HG02938 (cell line): Measurements from ENCODE around the gene LDHD.
A peak's percentile ranks its signal among the peaks of the same experiment; 100 is the strongest.

Experiments used
- ATAC-seq: cut with Tn5 transposase; IDR thresholded peaks from one replicate; pipeline ENCODE4 v1.9.1; 2021; ENCODE audit warnings: mild to moderate bottlenecking, moderate library complexity; ENCODE audit not compliant: unreplicated experiment

The LDHD gene

DNA sequence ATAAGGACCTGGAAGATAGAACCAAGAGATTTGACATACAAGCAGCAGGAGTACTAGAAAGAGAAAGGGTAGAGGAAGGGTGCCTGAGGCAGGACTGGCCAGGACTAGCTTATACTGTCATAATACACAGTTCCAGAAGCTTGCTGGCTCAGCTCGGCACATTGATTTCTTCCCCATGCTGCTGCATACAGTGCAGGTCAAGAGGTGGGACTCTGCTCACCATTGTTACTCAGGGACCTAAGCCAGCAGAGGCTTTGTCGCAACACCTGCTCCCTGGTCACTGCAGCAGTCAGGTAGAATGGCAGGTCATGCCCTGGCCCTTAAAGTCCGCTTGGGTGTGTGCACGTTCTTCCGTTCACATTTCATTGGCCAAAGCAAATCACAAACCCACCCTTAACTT, 32.8 kb downstream of the LDHD start:
- no peak for ATAC-seq

DNA sequence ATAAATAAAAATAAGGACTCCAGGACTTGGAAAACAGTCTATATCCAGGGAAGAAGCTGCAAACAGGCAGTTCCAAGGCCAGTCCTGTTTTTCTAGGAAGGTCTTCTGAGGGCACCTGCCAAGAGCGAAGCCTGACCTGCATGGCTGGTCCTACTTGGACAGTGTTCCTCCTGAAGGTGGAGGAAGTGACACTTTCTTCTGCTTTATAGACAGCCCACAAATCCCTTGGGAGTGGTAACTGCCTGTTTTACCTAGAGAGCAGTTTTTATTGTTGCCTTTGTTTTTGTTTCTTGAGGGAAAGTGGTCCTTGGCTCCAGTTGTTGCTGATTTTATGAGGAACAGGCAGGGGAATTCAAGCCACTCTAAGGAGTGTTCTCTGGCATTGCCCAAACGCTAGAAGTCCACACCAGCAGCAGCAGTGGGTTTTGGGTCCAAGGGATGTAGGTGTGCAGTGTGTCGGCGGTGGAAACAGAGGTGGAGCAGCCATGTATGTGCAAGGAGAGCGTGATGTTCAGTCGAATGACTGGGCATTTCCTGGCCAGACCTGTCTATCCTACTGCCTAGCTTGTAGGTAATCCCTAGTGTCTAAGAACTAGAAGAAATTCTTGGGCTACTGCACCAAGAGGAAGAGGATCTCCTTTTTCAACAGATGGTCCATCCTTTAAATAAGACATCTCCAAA, 35.3 kb downstream of the LDHD start:
- no peak for ATAC-seq

DNA sequence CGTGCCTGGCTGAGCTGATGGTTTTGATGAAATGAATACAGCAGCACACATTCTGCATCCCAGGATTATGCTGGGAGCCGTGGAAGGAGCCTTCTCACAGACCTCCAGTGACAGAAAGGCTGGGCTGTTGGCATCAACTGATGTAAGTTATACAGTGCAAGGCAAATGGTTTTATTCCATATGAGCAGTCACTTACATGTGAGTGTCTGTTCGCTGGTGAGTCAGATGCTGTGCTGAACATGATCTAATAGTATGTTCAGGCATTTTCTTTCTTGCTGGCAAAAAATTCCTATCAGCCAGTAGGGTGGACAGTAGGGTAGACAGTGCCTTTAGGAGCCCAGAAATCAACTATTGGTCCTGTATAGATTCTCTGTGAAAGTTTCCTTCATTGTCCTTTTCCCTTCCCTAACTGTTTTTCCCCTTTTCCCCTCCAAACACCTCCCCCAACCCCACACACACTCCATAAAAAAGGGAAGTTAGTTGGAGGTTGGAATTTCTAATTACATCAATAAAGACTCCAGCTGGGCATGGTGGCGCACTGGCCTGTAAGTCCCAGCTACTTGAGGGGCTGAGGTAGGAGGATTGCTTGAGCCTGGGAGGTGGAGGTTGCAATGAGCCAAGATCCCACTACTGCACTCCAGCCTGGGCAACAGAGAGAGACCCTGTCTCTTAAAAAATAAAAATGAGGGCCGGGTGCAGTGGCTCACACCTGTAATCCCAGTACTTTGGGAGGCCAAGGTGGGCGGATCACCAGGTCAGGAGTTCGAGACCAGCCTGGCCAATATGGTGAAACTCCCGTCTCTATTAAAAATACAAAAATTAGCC, 36.2 kb downstream of the LDHD start:
- ATAC-seq = no peak

DNA sequence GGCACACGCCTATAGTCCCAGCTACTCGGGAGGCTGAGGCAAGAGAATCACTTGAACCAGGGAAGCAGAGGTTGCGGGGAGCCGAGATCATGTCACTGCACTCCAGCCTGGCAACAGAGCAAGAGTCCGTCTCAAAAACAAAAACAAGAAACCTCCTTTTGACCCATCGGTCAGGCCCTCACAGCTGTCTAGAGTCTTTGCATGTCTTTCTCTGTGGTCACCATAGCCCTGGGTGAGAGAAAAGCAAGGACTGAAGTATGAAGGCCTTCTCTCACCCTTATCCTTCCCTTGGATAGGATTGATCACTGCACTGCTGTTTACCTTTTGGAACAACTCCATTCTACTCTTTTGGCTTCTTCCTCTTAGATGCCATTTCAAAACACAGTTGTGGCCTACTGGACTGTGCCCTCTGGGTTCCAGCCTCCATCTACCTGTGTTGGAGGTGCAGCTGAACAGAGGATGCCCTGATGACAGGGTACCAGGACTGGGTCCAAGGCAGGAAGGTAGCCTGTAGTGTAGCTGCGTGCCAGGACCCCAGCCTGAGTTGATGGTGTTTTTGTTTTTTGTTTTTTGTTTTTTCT, 37.1 kb downstream of the LDHD start:
- no peak for ATAC-seq

DNA sequence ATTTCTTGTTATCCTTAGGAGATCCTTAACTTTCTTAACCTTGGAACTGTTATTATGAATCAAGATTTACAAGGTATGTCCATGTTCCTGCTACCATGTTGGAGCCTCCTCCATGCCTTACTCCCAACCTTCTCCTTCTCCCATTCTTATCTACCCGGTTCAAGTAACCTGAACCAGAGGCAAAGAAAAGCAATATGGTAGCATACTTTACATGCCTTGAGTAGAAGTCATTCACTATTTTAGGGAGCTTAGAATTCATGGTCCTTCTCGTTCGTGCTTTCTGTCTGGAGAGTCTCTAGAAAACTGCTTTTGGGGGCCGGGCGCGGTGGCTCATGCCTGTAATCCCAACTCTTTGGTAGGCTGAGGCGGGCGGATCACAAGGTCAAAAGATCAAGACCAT, 37.7 kb downstream of the LDHD start:
- ATAC-seq = no peak

DNA sequence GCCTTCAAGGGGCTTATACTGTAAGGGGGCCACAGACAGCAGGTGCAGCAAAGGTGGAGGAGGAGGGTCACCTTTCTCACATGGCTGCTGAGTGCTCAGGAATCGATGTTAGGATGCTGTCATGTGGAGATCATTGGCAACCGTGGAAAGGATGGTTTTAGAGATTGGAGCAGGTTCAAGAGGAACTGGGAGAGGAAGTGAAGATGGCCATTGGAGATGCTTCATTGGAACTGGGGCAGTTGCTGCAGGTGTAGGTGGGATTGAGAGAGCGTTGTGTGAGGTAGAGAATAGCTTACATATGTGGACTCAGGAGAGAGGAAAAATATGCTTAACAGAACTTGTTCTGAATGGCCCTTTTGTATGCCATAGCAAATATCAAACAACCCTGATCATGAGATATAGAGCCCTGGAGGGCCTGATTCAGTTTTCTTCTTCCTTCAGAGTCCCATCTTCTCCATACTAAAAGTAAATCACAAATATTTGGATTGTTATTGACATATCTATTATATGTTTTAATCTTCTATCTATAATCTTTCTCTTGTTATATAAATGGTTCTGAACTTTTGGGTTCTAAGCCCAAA, 40.8 kb downstream of the LDHD start:
- no peak for ATAC-seq

DNA sequence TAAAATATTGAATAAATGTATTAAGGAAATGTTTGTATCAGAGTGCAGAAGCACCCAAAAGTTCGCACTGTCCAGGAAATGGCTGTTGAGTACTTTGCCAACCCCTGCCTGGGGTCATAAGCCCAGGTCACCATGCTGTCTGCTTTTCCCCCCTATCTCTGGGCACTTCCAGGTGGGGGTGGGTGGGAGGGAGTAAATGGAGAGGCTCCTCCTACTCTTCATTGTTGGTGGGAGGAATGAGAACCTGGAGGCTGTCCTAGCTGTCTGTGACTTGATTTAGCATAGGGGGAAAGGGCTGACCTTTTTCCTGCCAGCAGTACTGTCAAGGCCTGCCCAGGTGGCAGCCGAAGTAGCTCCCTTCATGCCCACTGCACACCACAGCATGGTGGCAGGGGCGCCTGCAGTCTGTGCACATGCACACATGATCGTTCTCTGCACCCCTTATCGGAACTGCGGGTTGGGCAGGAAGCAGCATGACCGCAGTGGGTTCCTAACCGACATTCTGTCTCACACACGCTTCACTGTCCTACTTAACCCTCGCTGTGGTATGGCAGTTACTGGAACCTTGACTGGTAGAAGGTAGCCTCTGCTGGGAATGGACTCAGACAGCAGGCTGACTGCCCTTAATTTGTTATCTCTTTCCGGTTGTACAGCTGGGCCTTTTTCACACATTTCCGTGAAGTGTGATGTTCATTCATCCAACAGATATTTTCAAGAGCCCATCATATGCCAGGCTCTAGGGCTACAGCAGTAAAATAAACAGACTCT, 41.5 kb downstream of the LDHD start:
- peak; percentile 95 for ATAC-seq

DNA sequence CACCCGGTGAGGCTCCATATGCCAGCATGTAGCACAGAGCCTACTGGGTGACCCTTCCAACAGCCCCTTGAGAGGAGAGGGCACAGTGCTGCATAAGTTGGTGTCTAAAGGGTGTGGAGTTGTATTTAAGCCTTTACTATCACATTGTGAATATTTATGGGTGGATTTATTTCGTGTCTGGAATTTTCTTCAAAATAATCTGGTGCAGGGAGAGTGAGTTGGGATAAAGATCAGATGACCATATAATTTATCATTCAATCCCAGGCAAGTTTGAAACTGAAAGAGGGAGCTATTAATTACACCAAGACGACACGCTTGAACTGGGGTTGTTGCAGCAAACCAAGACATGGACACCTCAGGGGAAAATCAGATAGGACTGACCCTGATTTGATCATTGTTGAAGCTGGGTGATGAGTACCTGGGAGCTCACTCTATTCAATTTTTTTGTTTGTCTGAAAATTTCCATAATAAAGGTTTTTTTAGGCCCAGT, 42.2 kb downstream of the LDHD start:
- no peak for ATAC-seq

DNA sequence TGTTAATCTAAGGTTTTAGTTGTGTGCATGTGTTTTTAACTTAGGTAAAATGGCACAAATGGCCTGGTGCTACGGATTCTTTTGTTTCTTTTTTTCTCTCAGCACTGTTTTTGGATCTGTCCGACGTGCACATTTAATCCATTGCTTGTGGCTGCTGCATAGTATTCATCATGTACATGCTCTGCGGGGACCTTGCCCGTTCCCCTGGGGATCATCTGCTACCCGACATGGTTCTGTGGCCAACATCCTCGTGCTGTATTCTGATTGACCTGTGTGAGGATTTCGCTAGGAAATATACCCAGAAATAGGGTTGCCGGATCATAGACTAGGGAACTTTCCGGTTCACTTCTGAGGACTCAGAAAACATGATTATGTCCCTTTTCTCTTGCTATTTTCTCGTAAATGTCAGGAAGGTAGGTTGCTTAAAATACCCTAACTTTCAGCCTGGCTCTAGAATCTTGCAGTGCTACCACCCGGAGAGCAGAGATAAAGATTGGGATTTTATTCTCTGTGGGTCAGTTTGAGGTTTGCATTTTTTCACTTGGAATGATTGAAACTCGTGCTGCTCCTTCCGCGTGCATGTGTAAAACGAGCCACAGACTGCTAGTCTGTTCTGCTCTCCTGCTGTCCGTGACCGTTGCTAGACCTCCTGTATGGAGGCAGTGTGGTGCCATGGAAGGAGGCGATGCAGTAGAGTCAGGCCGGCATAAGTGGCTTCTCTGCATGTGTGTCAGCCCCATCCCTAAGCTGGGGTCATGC, 42.9 kb downstream of the LDHD start:
- ATAC-seq = no peak

DNA sequence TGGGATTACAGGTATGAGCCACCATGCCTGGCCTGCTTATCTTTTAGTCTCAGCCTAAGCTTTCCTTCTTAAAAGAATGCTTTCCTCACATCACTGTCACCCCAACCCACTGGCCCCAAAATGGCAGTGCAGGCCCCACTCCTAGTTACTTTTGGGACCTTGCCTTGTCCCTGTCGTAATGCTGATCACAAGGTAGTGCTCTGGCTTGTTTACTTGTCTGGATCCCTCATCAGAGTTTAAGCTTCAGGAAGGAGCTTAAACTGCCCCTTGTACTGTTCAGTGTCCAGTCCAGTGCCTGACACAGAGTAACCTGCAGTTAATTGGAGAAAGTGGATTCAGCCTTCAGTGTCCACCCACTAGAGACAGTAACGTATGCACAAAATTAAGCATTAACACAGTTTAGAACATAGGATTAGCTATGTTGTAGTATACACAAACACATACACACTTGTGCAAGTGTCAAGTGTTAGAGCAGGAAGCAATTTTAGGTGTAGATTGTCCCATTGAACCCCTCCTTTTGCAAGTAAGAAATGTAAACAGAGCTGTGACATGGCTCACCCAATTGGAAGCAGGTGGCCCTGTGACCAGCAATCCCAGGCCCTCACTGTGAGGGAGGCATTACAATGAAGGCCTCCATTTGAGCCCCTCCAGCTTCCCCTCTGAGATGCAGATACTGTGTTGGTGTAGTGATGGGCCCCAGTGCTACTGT, 44.2 kb downstream of the LDHD start:
- ATAC-seq = no peak

DNA sequence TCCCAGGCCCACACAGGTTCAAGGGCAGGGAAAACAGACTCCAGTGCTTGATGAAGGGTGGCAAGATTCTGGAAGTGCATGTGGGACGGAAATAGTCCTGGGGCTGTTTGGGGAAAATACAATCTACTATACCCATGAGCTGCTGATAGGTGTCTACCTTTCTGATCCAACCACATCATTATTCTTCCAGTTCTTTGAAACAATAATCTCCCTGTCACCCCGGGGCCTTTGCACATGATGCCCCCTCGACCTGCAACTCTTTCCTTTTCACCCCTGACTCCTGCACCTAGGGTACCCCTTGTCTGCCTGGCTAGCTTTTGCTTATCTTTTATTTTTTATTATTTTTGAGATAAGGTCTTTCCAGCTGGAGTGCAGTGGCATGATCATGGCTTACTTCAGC, 45.0 kb downstream of the LDHD start:
- ATAC-seq = no peak

DNA sequence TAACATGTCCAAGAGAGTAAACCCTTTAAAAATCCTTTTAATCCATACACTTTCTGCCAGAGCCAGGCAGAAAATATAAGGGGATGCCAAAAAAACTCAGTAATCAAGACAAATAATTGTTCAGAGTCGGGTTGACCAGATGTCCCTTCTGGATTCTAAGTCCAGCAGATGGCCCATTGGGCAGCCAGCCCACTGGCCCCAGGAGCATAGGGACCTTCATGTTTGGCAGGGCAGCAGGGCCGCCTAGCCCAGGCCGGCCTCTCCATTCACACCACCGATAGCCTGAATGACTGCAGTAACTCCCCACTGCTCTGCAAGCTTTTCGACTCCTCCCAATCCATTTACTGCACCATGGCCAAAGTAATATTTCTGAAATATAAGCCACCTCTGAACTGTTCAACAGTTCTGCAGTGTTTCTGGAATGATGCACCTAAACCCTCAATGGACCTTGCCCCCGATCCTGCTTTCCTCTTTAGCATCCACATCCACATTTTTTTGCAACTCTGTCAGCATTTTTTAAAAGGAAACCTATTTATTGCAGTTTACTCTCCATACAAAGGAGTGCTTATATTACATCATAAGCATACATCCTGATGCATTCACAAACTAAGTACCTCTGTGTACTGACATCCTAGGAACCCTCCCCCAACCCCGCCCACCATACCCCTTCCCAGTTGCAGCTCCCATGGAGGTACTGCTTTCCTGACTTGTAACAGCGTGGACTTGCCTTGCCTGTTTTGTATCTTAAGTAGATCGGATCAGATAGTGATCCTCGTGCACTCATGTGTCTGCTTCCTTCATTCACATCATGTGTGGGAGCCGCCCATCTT, 46.4 kb downstream of the LDHD start:
- no peak for ATAC-seq

DNA sequence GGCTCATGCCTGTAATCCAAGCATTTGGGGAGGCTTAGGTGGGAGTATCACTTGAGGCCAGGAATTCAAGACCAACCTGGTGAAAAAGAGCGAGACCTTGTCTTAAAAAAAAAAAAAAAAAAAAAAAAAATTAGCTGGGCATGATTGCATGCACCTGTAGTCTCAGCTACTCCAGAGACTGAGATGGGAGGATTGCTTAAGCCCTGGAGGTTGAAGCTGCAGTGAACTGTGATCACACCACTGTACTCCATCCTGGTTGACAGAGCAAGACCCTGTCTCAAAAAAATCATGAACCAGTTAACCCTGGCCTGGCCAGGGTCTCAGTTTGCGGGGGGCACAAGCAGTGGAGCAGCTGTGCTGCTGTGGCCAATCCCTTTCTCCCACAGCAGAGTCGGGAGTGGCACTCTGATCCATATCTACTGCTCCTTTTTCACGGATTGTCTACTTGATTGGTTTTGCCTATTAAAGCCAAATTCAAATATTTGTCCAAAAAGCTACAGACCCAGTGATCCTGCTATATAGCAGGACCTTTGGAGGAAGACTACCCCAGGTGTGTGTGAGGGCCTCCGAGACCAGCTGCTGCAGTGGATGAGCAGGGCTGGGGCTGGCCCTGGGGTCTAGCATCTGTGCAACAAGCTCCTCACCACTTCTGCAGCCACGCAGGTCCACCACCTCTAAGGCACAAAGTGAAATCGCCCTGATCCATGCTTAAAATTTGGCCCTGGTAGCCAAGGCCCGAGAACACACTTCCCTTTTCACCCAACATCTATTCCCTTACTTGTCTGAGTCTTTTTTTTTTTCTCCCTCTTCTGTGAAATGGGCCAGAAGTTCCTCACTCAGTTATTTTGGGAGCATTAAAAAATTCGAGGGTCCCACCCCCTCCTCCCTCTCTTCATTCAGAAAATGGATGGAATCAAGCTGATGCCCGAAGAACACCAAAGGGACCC, 48.2 kb downstream of the LDHD start:
- no peak for ATAC-seq

DNA sequence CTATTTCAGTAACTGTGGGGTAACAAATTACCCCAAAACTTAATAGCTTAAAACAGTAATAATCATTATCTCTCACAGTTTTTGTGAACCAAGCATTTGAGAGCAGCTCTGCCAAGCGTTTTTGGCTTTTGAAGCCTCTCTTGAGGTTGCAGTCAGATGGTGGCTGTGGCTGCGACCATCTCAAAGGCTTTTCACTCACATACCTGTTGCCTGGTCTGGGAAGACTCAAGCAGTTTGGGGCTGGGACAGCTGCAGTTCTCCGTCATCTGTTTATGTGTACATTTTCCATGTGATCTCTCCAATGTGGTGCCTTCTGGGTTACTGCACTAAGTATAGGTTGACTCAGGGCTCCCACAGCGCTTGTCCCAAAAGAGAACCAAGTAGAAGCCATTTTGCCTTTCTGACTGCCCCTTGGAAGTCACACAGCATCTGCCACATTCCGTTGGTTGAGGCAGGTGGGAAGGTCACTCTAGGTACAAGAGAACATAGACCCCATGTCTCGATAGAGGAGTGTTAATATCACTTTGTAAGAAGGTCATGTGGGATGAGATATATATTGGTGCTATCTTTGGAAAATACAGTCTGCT, 49.6 kb downstream of the LDHD start:
- no peak for ATAC-seq

DNA sequence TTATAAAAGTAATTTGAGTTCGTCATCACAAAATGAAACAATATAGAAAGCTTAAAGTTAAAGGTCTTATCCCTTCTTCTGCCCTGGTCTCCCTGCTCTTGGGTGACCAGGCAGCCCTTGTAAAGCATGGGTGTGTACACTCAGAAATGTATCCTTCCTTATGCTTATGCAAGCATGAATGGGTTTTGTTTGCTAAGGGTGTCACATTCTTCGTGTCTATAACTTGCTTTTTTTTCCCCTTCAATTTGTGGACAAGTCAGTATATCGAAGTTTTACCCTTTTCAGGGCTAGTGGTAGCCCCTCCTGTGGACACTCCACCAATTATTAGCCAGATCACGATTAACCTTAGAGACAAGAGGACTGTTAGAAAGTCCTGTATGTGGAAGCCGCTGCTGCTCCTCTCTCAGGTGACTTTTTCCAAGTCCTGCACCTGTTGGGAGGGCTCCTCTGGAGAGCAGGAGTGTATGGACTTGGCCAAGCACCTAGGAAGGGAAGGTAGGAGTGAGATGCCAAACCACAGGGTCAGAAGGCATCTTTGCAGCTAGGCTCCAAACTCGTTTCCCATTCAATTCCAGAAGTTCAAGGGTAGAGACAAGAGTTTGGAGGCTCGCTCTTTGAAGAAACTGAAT, 50.9 kb downstream of the LDHD start:
- ATAC-seq = no peak

DNA sequence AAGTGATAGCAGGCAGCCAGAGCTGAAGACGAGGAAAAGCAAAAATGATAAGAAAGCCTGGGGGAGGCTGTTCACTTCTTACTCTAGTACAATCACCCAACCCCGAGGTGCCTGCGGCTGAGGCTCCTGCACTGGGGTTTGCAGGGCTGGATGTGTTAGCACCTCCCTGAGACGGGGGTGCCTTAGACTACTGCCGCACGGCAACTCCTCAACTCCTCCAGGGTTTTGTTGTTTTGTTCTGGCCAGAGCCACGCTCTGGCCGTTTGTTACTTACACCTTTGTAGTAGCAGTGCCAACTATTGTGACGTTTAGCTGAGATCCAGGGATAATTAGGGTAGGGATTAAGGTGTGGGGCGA, 51.5 kb downstream of the LDHD start:
- no peak for ATAC-seq
